TTC549 (cell line): ENCODE measurements around the gene TPTE2.
"Not testable (repeated sequence)": the region's sequence is repeated elsewhere in the genome, so short reads cannot be mapped to it uniquely, and the experiment has no call there.

ENCODE experiments used
- FAIRE-seq: peaks from 2 replicates; lab custom pipeline; 2012; peaks lifted over from hg19 to GRCh38; lab: Jason Lieb, UNC

TPTE2 gene

GRCh38 chr13:19561127-19561582, at the start of gene TPTE2:
TSS of gene TPTE2 (minus strand) at chr13:19561532. CDS start at chr13:19503234, 58,298 bp downstream.
- not testable (repeated sequence) for FAIRE-seq

- FAIRE-seq: no peak
Observed at GRCh38 chr13:19607523-19608078, 46.3 kb upstream of the TPTE2 start.

- no peak for FAIRE-seq
Observed at GRCh38 chr13:19606737-19607136, 45.4 kb upstream of the TPTE2 start.

DNA sequence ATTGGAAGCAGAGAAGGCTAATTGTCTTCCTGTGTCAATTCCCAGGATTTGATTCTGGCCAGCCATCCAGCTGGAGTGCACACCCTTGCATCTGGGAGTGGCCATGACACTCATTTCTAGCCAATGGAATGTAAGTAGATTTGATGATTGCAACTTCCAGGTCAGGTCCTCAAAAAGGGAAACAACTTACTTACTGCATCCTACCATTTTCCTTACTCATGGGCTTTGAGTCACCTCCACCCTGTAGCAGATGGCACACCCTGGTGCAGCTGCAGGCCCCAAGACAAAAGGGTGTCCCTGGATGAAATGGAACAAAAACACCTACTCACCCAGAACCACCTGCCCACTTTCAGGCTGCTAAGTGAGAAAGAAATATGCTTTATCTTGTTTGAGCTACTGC, 44.8 kb upstream of the TPTE2 start:
- no peak for FAIRE-seq

DNA sequence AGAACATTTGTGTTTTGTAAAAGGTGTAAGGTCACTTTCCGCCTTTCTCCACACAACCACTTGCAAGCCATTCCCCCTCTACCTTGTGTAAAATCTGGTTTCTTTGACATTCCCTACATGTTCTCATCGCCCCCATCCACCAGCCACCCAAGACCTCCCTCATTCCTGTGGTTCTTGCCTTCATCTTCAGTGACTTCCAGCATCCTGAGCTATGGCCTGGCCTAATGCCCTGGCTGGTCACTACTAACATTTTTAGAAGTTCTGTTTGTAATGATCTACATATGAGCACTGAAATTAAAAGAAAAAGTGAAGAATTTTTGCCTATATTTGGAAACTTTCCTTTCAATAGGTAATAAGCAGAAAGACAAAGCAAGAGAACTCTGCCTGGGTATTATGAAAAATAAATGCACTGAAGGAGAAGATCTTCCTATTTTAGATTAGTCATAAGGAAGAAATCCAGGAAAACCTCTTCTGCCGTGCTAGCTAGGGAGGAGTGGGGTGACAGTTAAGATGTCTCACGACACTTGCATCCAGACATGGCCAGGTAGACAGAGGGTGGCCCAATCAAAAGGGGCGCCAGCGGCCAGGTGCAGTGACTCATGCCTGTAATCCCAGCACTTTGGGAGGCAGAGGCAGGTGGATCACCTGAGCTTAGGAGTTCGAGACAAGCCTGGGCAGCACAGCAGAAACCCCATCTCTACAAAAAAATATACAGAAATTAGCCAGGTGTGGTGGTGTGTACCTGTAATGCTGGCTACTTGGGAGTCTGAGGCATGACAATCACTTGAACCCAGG, 44.0 kb upstream of the TPTE2 start:
- no peak for FAIRE-seq

- no peak for FAIRE-seq
Observed at GRCh38 chr13:19604306-19604705, 43.0 kb upstream of the TPTE2 start.

DNA sequence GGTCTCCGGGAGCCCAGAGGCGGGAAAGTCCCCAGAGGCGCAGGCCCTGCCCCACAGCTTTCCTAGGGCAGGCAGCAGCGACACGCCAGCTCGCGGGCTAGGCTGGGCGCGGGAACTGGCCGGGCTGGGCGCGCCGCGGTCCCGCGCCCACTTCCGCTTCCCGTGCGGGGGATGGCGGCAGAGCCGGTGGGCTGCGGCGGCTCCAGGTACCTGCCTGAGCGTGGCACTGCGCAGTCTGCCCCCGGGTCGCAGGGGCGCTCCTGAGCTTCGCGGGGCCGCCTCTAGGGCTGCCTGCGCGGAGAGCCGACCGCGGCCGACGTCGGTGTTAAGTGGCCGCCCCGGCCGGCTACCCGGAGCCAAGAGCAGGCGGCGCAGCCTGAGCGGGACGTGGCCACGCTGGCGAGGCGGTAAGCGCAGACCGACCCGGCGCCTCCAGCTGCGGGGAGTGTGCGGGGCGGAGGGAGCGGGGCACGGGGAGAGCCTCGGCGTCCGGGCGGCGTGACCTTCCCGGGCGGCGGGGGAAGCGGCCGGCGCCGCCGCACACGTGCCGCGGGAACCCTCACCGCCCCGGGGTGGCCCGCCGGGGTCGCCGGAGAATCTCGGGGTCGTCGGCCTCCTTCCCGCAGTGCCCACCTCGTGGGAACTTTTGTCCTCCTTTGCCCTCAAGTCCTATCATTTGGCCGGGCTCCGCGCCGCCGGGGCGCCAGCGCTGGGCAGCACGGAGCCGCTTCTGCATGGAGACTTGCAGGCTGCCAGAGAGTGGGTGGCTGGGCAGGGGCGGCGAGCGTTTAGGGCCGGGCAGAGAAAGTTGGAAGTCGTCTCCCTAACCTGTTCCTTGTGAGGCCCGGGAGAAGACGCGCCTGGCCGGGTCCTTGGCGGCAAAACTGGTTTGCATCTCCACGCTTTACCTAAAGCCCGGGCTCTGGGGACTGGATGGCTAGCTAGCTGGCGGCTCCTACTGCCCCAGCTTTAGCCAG, 40.7 kb upstream of the TPTE2 start:
- FAIRE-seq: no peak

DNA sequence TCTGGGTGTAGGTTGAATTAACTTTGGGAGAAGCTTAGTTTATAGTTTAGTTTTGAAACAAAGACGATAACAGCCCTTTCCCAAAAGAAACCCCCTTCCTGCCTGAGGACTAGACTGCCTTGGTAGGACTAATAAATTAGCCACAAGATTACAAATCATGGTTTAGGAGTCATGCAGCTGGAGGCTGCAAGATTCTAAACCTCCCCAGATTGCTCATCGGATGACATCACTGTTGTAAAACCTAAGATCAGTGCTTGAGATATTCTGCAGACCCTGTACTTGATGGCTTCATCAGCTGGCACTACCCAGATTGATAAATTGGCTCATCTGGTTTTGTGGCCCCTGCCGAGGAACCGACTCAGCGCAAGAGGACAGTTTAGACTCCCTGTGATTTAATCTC, 36.2 kb upstream of the TPTE2 start:
- no peak for FAIRE-seq

GRCh38 chr13:19596960-19597361, 35.6 kb upstream of the TPTE2 start:
- no peak for FAIRE-seq

GRCh38 chr13:19596086-19596485, 34.8 kb upstream of the TPTE2 start:
- FAIRE-seq: no peak

DNA sequence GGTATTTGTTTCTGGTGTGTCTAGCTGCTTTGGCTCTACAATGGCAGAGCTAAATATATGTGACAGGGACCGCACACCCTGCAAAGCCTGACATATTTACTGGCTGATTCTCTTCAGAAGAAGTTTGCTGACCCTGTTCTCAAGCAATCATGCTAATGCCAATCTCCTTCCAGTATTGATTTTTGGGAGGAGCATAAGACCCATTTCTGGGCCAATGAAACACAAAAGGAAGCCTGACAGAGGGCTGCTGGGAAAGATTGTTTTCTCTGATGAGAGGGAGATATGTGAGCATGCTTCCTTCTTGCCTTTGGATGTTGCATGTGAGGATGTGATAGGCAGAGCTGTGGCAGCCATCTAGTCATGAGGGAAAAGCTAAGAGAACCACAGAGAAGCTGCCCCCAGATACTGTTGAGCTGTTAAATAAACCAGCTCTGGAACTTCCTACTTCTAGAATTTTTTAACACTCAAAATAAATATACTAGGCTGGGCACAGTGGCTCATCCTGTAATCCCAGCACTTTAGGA, 31.4 kb upstream of the TPTE2 start:
- FAIRE-seq: no peak

DNA sequence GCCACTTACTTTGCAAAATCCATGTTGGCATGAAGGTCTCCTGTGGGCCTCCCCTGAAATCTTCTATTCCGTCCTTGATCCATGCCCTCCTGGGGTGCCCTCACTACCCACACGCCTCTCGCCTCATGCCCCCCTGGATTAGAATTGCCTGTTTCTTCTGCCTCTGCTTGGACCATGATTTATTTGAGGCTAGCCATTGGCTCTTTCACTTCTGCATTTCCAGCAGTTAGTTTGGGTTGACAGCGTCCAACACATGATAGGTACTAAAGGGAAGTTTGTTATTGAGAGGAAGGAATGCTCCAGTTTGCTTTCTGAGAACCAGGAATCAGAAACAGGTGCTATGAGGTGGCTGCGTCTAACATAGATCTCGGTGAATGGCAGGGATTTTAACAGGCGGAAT, 30.5 kb upstream of the TPTE2 start:
- FAIRE-seq: no peak

DNA sequence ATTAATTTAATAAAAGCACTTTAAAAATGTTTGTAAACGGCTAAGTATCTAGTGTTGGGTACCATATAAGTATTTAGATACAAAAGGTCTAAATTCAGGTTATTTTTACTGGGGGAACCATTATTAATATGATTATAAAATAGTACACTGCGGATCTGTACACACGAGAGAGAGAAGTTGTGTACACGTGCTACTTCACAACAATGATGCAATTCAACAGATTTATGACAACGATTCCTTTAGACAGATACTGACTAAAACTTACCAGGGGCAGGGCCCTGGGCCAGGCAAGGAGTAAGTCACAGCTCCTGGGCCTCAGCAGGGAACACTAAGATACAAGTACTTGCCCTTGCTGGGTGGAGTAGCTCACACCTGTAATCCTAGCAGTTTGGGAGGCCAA, 29.1 kb upstream of the TPTE2 start:
- no peak for FAIRE-seq

DNA sequence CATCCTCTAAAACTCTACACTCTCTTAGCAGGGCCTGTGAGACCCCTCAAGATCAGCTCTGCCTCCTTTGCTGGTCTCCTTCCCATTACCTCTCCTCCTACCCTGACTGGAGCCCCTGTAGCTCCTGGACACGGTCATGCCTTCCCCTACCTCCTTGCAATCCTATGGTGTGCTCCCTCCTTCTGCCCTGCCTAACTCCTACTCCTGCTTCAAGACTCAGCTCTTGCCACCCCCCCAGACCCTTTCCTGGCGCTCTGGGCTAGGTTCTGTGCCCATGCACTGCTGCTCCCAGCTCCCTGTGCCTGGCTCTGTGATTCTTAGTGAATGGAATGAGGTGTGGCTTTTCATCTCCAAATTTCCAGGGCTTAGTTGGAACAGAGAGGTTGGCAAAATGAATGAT, 28.0 kb upstream of the TPTE2 start:
- FAIRE-seq: no peak

DNA sequence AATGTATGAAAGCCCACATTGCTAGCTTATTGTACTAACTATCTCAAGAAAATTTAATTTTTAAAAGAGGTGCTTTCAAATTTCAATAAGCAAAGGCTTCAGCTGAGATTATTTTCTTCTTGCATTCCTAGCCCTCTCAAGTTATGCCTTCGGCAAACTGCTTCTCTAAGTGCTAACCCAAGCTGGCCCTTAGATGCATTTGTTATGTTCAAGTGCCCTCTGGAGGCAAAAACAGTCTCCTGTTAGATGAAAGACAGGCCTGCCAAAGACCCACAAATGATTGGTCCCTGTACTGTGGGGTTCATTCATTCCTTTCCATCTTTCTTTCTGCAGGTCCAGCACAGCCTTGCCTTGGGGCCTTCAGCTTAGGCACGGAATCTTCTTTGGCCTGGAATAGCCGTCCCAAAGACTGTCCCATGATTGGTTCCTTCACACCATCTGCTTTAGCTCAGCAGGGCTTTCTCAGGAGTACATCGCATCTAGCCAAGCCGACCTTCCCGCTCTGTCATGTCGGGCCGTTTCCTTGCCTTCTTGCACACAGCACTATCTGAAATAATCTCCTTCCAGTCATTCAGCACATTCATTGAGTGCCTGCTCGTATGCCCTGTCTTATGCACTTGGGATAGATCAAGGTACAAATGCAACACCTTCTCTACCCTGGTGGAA, 26.4 kb upstream of the TPTE2 start:
- FAIRE-seq: peak; percentile 69

DNA sequence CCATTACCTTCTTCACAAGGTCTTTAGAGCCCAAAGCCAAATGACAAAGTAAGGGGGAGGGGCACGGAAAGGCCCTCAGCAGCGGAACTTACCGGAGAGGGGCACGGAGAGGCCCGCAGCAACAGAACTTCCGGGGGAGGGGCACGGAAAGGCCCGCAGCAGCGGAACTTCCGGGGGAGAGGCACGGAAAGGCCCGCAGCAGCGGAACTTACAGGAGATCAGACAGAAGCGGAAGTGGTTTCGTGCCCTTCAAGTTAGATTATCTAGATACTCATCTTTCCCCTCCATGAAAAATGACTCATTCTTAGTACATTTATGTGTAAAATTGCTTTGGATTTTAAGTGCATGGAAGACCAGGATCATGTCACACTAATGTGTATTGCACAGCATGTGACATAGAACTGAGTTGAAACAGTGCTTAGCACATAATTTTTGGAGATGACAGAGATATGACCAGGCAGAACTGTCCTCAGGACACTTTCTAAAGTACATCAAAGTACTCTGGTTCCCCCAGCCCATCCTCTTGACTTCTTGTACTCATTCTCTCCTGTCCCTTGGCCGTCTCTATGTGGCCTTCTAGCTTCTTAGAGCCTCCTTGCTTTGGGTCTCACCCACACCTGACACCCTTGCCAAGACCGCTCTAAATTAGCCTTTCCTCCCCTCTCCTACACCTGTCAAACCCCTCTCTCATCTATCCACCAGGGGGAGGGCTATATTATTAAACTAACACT, 25.7 kb upstream of the TPTE2 start:
- FAIRE-seq: no peak

GRCh38 chr13:19581675-19582074, 20.3 kb upstream of the TPTE2 start:
- no peak for FAIRE-seq

- FAIRE-seq: no peak
Observed at GRCh38 chr13:19575230-19575629, 13.9 kb upstream of the TPTE2 start.

- FAIRE-seq: no peak
Observed at GRCh38 chr13:19573120-19573716, 11.9 kb upstream of the TPTE2 start.

DNA sequence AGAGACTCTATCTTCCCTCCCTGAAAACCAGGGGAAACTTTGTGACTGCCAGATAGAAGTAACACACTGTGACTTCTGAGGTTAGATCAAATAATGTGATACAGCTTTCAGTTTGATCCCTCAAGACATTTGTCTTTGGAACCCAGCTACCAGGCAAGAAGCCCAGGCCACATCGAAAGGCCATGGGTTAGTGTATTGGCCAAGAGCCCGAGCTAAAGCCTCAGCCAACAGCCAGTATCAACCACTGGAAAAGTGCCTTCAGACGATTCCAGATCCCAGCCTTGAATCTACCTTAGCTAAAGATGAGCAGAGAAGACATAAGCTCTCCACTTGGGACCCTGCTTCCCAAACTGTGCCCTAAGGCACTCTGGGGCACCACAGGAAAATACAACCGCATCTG, 10.9 kb upstream of the TPTE2 start:
- FAIRE-seq: no peak
